Endodermal cell (in vitro differentiated cells): ENCODE results near the gene SLC2A6. TPM values are rescaled to one million over a fixed set of nuclear protein-coding genes. Genes with fewer than 3 reads are reported as not detected.

ENCODE experiments used
- DNase-seq: peaks from one replicate; pipeline ENCODE4 v3.0.0-alpha.2; 2017
- H3K27ac ChIP-seq: 2 replicates; pipeline ENCODE4 v1.5.1; 2013; ENCODE audit warnings: mild to moderate bottlenecking, low read depth, low read length, moderate library complexity
- H3K27me3 ChIP-seq: 2 replicates; pipeline ENCODE4 v1.6.1; 2013; ENCODE audit warnings: mild to moderate bottlenecking, low read length, moderate library complexity; ENCODE audit not compliant: insufficient read depth, control insufficient read depth, poor library complexity, severe bottlenecking
- H3K36me3 ChIP-seq: 2 replicates; pipeline ENCODE4 v1.7.0; 2013; ENCODE audit warnings: mild to moderate bottlenecking, low read length, moderate library complexity; ENCODE audit not compliant: control insufficient read depth, insufficient read depth
- H3K4me1 ChIP-seq: one replicate; pipeline ENCODE4 v1.7.0; 2013; ENCODE audit warnings: low read length; ENCODE audit not compliant: control insufficient read depth, insufficient read depth
- H3K4me3 ChIP-seq: 2 replicates; pipeline ENCODE4 v1.5.1; 2013; ENCODE audit warnings: mild to moderate bottlenecking, low read length, moderate library complexity
- H3K9ac ChIP-seq: 2 replicates; pipeline ENCODE4 v1.6.1; 2013; ENCODE audit warnings: mild to moderate bottlenecking, low read length, moderate library complexity; ENCODE audit not compliant: poor library complexity, severe bottlenecking; ENCODE audit errors: extremely low read depth
- H3K9me3 ChIP-seq: 2 replicates; pipeline ENCODE4 v1.6.1; 2013; ENCODE audit warnings: mild to moderate bottlenecking, low read length, moderate library complexity; ENCODE audit not compliant: control insufficient read depth
- H3K27ac Mint-ChIP-seq: 2 replicates; pipeline ENCODE4 v1.8.0; 2020; ENCODE audit warnings: mixed read lengths
- H3K27me3 Mint-ChIP-seq: 2 replicates; pipeline ENCODE4 v1.8.0; 2021; ENCODE audit warnings: mild to moderate bottlenecking, mixed read lengths; ENCODE audit not compliant: insufficient read depth
- H3K36me3 Mint-ChIP-seq: 2 replicates; pipeline ENCODE4 v1.8.0; 2020; ENCODE audit warnings: low read depth, mixed read lengths
- H3K4me1 Mint-ChIP-seq: 2 replicates; pipeline ENCODE4 v1.8.0; 2020; ENCODE audit warnings: mixed read lengths
- H3K4me3 Mint-ChIP-seq: 2 replicates; pipeline ENCODE4 v1.8.0; 2020; ENCODE audit warnings: mild to moderate bottlenecking, moderate library complexity, mixed read lengths
- H3K9me3 Mint-ChIP-seq: 2 replicates; pipeline ENCODE4 v1.8.0; 2020; ENCODE audit warnings: mild to moderate bottlenecking, mixed read lengths
- CTCF ChIP-seq: fragments of 200-600 bp; sonication (generic); conservative IDR thresholded peaks from 2 replicates; pipeline ENCODE4 v1.5.0; 2021; ENCODE audit warnings: antibody characterized with exemption, mild to moderate bottlenecking
- WGBS, 2 experiments: methylation state at CpG; one replicate each; pipeline versions ENCODE4 v1.1.5 to v1.1.7; 2013; ENCODE audit warnings: missing lambda C conversion rate in 2 of 2, mixed read lengths in 1 of 2; ENCODE audit not compliant: insufficient coverage in 1 of 2, insufficient read length in 1 of 2; 5-methylcytosine and 5-hydroxymethylcytosine counted together
- total RNA-seq, 2 donors: library from RNA; stranded (reverse); fragmentation: NEBNext Ultra II Directional in 1 of 2; extraction: Animal tissue kit (Norgen Biotek cat#: 25700) in 1 of 2; gene quantifications; 2 replicates in 1 of 2; 3 replicates in 1 of 2; pipeline ENCODE4 v1.2.1, GENCODE V29; 2021

Gene SLC2A6
- total RNA-seq, 2 donors from 2014 or later, result 11.6 to 17.7 TPM

- no peak overlapping the region for H3K4me3 ChIP-seq
- Mint-ChIP-seq H3K36me3 (no peaks in the 10 kb centered on the region), H3K4me3 (peak overlapping the region; percentile 10), H3K27me3 (peaks cover 1% of the 10 kb centered on the region), H3K27ac (peak overlapping the region; percentile 61), H3K9me3 (no peaks in the 10 kb centered on the region), H3K4me1 (peaks cover 22% of the 10 kb centered on the region)
- WGBS, 2 experiments, result 64 to 80% methylated on average over 16 to 18 of the region's 18 CpGs
- no peaks in the 10 kb centered on the region for H3K9me3 ChIP-seq
- H3K4me1 ChIP-seq, result peaks cover 13% of the 10 kb centered on the region
- no peak for TF ChIP-seq CTCF
- no peaks in the 10 kb centered on the region for H3K36me3 ChIP-seq
- H3K9ac ChIP-seq, result no peak overlapping the region
- no peaks in the 10 kb centered on the region for H3K27me3 ChIP-seq
- DNase-seq, result peak; percentile 58
- H3K27ac ChIP-seq, result peak overlapping the region; percentile 44
Measured at GRCh38 chr9:133527444-133527920, 48.6 kb upstream of the SLC2A6 start.

DNA sequence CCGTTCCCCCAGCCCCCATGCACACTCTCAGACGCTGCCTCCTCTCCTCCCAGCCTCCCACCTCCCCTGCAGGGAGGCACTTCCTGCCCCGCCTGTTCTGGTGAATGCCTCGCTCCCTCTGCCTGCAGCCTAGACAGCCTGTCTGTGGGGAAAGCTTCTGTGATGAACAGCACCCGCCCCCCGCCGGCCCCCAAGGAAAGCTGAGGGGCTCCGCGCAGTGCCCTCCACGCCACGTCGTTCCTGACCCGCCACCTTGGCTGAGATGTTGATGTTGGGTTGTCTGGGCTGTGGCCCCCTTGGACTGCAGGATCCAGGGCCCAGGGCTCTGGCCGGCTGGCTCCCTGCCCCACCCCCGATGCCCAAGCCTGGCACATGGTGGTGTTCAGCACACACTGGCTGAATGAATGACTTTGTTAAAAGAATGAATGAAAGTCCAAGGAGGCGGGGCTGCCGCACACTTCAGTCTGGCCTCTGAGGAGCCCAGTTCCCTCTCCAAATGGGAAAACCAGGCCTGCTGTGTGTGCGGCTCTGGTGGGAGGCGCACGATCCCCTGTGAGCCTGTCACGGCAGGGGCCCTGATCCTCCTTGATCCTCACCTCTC, 47.9 kb upstream of the SLC2A6 start:
- Mint-ChIP-seq H3K27me3 (peaks cover 1% of the 10 kb centered on the region), H3K36me3 (no peaks in the 10 kb centered on the region), H3K4me3 (peak overlapping the region; percentile 10), H3K4me1 (peaks cover 22% of the 10 kb centered on the region), H3K9me3 (no peaks in the 10 kb centered on the region), H3K27ac (peak overlapping the region; percentile 64)
- no peak overlapping the region for H3K9ac ChIP-seq
- H3K4me1 ChIP-seq, result peaks cover 13% of the 10 kb centered on the region
- peak overlapping the region; percentile 44 for H3K27ac ChIP-seq
- WGBS, 2 experiments, result 59 to 65% methylated on average over 7 to 21 of the region's 21 CpGs
- H3K36me3 ChIP-seq, result no peaks in the 10 kb centered on the region
- no peaks in the 10 kb centered on the region for H3K27me3 ChIP-seq
- TF ChIP-seq CTCF, result no peak
- DNase-seq, result peak; percentile 86
- no peaks in the 10 kb centered on the region for H3K9me3 ChIP-seq
- H3K4me3 ChIP-seq, result no peak overlapping the region

- no peak overlapping the region for H3K27ac ChIP-seq
- Mint-ChIP-seq H3K4me3 (no peak overlapping the region), H3K27ac (no peak overlapping the region), H3K36me3 (no peaks in the 10 kb centered on the region), H3K9me3 (no peaks in the 10 kb centered on the region), H3K27me3 (peaks cover 1% of the 10 kb centered on the region), H3K4me1 (peaks cover 22% of the 10 kb centered on the region)
- peaks cover 13% of the 10 kb centered on the region for H3K4me1 ChIP-seq
- H3K36me3 ChIP-seq, result no peaks in the 10 kb centered on the region
- 79 to 82% methylated on average over 8 of the region's 8 CpGs for WGBS, 2 experiments
- H3K27me3 ChIP-seq, result no peaks in the 10 kb centered on the region
- no peaks in the 10 kb centered on the region for H3K9me3 ChIP-seq
- DNase-seq, result no peak
- TF ChIP-seq CTCF, result peak; percentile 13
- no peak overlapping the region for H3K4me3 ChIP-seq
- no peak overlapping the region for H3K9ac ChIP-seq
Measured at GRCh38 chr9:133525677-133526076, 46.8 kb upstream of the SLC2A6 start.
